Lower lobe of right lung (tissue), 2 donors: ENCODE data around the gene FFAR2. TPM values are rescaled to one million over a fixed set of nuclear protein-coding genes. Genes with fewer than 3 reads are reported as not detected.

Experiments used
- ATAC-seq, 2 donors: fragments of 200-7000 bp; cut with Tn5 transposase; one replicate each; pipeline ENCODE4 v1.9.1; 2020 to 2022; ENCODE audit warnings: mild to moderate bottlenecking in 2 of 2, moderate library complexity in 2 of 2
- DNase-seq: peaks from one replicate; pipeline ENCODE4 v3.0.0-alpha.2; 2020
- H3K27ac ChIP-seq: fragments of 200-600 bp; one replicate; pipeline ENCODE4 v1.8.0; 2022
- H3K27me3 ChIP-seq: fragments of 200-600 bp; one replicate; pipeline ENCODE4 v1.8.0; 2022; ENCODE audit warnings: low read depth
- H3K36me3 ChIP-seq: fragments of 200-600 bp; one replicate; pipeline ENCODE4 v1.8.0; 2022; ENCODE audit warnings: mild to moderate bottlenecking
- H3K4me1 ChIP-seq: fragments of 200-600 bp; one replicate; pipeline ENCODE4 v1.8.0; 2022
- H3K4me3 ChIP-seq: fragments of 200-600 bp; one replicate; pipeline ENCODE4 v1.8.0; 2022; ENCODE audit warnings: mild to moderate bottlenecking
- H3K9me3 ChIP-seq: fragments of 200-600 bp; one replicate; pipeline ENCODE4 v1.8.0; 2022
- CTCF ChIP-seq: fragments of 200-600 bp; IDR thresholded peaks from one replicate; pipeline ENCODE4 v1.8.0; 2022; ENCODE audit warnings: antibody characterized with exemption, mild to moderate bottlenecking
- intact Hi-C: fragments of 100-400 bp; cut with DNase I; formaldehyde crosslinking; loops from one replicate; pipeline ENCODE4 v1.11.0; 2022
- total RNA-seq: library from RNA; stranded (reverse); fragmentation: NEBNext Ultra II Directional; extraction: Animal tissue kit (Norgen Biotek cat#: 25700); gene quantifications from one replicate; pipeline ENCODE4 v1.2.1, GENCODE V29; 2021
- donor health status: DM: no; HTN: yes; CAD: no; lungs with severe emphysema.

FFAR2 gene
- total RNA-seq, 1 donor from 2014 or later, result 4.7 TPM

DNA sequence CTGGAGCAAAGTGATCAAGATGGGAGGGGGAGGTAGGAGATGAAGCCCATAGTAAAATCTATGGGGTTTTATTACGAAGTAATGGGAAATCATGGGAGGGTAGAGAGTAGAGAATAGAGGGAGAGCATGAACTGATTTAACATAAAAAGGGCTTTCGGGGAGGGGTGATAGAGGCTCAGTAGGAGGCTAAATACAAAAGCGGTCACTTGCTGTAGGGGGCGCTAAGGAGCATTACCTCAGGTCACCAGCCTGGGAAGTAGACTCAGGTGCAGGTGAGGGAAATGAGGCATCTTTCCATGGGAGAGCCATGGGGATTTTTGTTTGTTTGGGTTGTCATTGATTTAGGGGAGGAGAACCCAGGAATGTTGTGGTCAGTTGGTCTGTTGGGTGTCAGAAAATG lies 28.1 kb downstream of the FFAR2 start:
- H3K36me3 ChIP-seq, result no peaks in the 10 kb centered on the region
- ATAC-seq (no peak), DNase-seq (no peak)
- H3K27ac ChIP-seq, result no peak overlapping the region
- no peak for TF ChIP-seq CTCF
- intact Hi-C loops, result no loop called here
- no peaks in the 10 kb centered on the region for H3K9me3 ChIP-seq
- H3K27me3 ChIP-seq, result no peaks in the 10 kb centered on the region
- no peak overlapping the region for H3K4me3 ChIP-seq
- no peaks in the 10 kb centered on the region for H3K4me1 ChIP-seq

DNA sequence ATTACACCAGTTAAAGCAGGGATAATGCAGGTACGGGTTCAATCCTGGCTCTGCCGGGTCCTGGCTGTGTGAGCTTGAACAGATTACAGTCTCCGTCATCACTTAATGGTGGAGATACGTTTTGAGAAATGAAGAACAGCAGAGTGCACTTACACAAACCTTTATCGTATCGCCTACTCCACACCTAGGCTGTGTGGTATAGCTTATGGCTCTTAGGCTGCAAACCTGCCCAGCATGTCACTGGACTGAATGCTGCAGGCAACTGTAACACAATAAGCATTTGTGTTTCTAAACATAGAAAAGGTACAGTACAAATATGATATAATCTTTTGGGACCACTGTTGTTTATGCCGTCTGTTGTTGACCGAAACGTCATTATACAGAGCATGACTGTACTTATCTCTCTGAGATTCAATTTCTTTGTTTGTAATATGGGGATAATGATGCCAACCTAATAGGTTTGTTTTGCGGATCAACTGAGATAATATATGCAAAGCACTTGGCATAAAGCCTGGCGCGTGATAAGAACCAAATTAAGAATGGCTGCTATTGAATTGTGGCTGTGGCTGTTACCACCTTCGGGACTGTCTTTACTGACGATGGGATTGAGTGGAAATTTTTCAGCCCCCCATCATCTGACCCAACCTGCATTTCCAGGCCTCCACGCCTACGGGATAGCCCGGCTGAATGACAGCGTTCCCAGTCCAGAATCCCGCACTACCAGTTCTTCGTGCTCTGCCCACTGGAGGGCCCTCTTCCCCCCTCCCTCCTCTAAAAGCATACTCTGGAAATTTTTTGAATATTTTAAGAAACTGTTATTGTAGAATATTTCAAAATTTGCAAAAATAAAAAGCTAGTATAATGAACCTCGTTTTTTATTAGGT lies 31.0 kb downstream of the FFAR2 start:
- H3K27ac ChIP-seq, result no peak overlapping the region
- H3K27me3 ChIP-seq, result no peaks in the 10 kb centered on the region
- TF ChIP-seq CTCF, result no peak
- H3K9me3 ChIP-seq, result no peaks in the 10 kb centered on the region
- no peaks in the 10 kb centered on the region for H3K36me3 ChIP-seq
- ATAC-seq (no peak), DNase-seq (no peak)
- H3K4me3 ChIP-seq, result no peak overlapping the region
- no peaks in the 10 kb centered on the region for H3K4me1 ChIP-seq
- intact Hi-C loops, result no loop called here

GRCh38 chr19:35483089-35483488 lies 35.0 kb downstream of the FFAR2 start:
- Histone ChIP-seq H3K4me3 (no peak overlapping the region), H3K36me3 (no peaks in the 10 kb centered on the region), H3K27ac (no peak overlapping the region), H3K27me3 (no peaks in the 10 kb centered on the region), H3K4me1 (no peaks in the 10 kb centered on the region), H3K9me3 (no peaks in the 10 kb centered on the region)
- intact Hi-C loops, result no loop called here
- TF ChIP-seq CTCF, result no peak
- DNase-seq (no peak), ATAC-seq (no peak)

DNA sequence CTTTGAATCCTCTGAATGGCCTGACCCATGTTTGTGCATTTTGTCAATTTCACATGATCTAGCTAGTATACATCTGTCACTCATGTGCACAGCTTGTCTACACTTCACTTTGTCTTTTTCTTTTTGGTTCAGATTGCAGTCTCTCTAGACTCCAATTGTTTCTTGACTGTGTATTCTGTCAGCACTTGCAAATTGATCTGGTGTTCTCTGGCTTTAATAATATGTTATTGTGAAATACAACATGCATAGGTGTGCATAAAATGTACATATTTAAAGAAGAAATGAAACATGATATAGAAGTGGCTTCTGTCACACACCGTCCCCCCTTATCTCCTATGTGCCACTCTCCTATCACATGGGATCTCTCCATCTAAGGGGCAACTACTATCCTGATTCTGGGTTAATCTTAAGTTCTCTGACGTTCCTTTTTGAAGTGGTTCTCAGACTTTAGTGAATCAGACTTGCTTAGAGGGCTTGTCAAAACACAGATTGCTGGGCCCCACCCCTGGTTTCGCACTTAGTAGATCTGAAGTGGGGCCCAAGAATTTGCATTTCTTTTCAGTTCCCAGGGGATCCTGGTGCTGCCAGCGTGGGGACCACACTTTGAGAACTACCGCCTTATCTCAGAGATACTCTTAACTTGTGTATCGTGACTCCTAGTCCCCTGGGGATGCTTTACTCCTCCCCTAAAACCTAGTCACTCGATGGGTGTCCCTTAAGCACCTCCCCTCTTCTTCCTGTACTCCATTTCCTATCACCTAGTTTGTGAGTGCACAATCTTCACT lies 36.4 kb downstream of the FFAR2 start:
- no peak for ATAC-seq
- no peak for DNase-seq
- Histone ChIP-seq H3K9me3 (no peaks in the 10 kb centered on the region), H3K27me3 (no peaks in the 10 kb centered on the region), H3K27ac (no peak overlapping the region), H3K4me3 (no peak overlapping the region), H3K4me1 (no peaks in the 10 kb centered on the region), H3K36me3 (no peaks in the 10 kb centered on the region)
- intact Hi-C loops, result no loop called here
- TF ChIP-seq CTCF, result no peak

- ATAC-seq (no peak), DNase-seq (no peak)
- intact Hi-C loops, result no loop called here
Observed at GRCh38 chr19:35486268-35486708, 38.2 kb downstream of the FFAR2 start.

More at GRCh38 chr19:35486268-35486708, 38.2 kb downstream of the FFAR2 start:
- H3K4me1 ChIP-seq, result no peaks in the 10 kb centered on the region
- no peak for TF ChIP-seq CTCF
- H3K9me3 ChIP-seq, result no peaks in the 10 kb centered on the region
- no peaks in the 10 kb centered on the region for H3K27me3 ChIP-seq
- no peak overlapping the region for H3K4me3 ChIP-seq
- no peak overlapping the region for H3K27ac ChIP-seq
- H3K36me3 ChIP-seq, result no peaks in the 10 kb centered on the region
